ENCODE measurements around the gene CHKA.

Gene CHKA

DNA sequence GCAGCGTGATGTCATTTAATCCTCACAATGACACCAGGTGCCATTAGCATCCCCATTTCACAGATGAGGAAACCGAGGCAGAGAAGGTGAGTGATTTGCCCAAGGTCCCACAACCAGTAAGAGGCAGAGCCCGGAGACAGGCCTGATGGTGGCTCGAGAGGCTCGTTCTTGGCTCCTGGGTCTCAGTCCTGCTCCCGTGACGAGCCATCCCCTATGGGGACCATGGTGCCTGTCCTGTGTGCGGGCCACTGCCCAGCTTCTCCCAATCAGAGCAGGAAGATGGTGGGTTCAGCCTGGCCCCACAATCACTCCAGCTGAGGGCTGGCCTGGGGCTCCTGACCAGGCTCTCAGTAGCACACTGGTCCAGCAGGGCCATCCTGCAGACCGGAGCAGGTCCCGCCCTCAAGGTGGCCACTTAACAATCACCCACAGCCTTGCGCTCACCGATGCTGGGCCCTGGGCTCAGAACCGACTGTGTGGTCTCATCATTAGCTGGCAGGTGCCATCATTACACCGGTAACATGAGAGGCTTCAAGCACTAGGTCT is 107.5 kb downstream of the CHKA start:
- no peak overlapping the region for H3K4me3 ChIP-seq (ENCODE audit: insufficient read length, low read depth)
- no peaks in the 10 kb centered on the region for H3K27me3 ChIP-seq (ENCODE audit: insufficient read depth, insufficient read length)
- no peak for DNase-seq (ENCODE audit: low read depth, low spot score)
- TF ChIP-seq SUZ12 (IDR thresholded peaks at IDR 0.05; ENCODE audit: extremely low read depth, insufficient read depth, insufficient read length) (no peak), YY1 (IDR thresholded peaks at IDR 0.05; ENCODE audit: insufficient read depth, insufficient read length) (no peak), ZNF274 (IDR thresholded peaks at IDR 0.05; ENCODE audit: low read depth, low read length) (no peak)
- H3K9me3 ChIP-seq (ENCODE audit: insufficient read depth, low read length): no peaks in the 10 kb centered on the region
- no peaks in the 10 kb centered on the region for H3K36me3 ChIP-seq (ENCODE audit: insufficient read depth, insufficient read length, low read length)
- peaks cover 63% of the 10 kb centered on the region for H3K4me1 ChIP-seq (ENCODE audit: insufficient read depth, insufficient read length)
- H3K9ac ChIP-seq (ENCODE audit: insufficient read length, low read depth): peak overlapping the region; percentile 46

DNA sequence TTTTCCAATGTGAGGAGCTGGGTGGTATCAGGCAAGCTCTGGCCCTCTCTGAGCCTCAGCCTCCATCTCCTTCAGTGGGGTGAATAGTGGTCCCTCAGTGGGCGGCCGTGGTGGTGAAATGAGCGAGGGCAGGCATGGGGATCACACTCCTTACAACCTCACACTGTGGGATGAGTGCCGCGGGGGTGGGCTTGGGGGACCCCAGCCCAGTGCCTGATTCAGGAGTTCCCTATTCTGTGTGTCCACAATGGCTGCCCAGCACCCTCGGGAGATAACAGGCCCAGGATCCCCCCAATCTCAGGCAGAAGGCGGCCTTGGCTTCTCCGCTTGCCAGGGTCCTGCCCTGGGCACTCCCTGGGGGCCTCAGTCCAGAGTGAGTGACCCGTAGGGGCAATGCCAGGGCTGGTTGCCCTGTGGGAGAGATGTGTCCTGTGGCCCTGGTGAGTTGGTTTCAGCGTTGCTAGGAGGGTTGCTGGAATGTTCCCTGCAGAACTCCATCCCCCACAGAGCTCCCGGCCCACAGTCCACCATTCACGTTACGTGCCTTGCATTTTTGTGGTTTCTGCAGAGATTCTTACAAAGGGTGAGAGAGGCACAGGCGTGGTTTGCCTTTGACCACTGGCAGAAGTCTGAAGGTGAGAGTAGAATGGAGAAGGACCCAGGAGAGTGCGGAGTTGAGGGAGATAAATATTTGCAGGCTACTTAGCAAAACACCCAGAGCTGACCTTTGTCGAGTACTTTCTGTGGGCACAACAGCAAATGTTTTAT is 108.2 kb downstream of the CHKA start:
- H3K36me3 ChIP-seq (ENCODE audit: insufficient read depth, insufficient read length, low read length): no peaks in the 10 kb centered on the region
- H3K4me1 ChIP-seq (ENCODE audit: insufficient read depth, insufficient read length): peaks cover 60% of the 10 kb centered on the region
- no peaks in the 10 kb centered on the region for H3K27me3 ChIP-seq (ENCODE audit: insufficient read depth, insufficient read length)
- H3K4me3 ChIP-seq (ENCODE audit: insufficient read length, low read depth): no peak overlapping the region
- no peak for TF ChIP-seq YY1 (IDR thresholded peaks at IDR 0.05; ENCODE audit: insufficient read depth, insufficient read length)
- TF ChIP-seq ZNF274 (IDR thresholded peaks at IDR 0.05; ENCODE audit: low read depth, low read length): no peak
- no peak for TF ChIP-seq SUZ12 (IDR thresholded peaks at IDR 0.05; ENCODE audit: extremely low read depth, insufficient read depth, insufficient read length)
- peak overlapping the region; percentile 46 for H3K9ac ChIP-seq (ENCODE audit: insufficient read length, low read depth)
- H3K9me3 ChIP-seq (ENCODE audit: insufficient read depth, low read length): no peaks in the 10 kb centered on the region
- DNase-seq (ENCODE audit: low read depth, low spot score): peak; percentile 48

DNA sequence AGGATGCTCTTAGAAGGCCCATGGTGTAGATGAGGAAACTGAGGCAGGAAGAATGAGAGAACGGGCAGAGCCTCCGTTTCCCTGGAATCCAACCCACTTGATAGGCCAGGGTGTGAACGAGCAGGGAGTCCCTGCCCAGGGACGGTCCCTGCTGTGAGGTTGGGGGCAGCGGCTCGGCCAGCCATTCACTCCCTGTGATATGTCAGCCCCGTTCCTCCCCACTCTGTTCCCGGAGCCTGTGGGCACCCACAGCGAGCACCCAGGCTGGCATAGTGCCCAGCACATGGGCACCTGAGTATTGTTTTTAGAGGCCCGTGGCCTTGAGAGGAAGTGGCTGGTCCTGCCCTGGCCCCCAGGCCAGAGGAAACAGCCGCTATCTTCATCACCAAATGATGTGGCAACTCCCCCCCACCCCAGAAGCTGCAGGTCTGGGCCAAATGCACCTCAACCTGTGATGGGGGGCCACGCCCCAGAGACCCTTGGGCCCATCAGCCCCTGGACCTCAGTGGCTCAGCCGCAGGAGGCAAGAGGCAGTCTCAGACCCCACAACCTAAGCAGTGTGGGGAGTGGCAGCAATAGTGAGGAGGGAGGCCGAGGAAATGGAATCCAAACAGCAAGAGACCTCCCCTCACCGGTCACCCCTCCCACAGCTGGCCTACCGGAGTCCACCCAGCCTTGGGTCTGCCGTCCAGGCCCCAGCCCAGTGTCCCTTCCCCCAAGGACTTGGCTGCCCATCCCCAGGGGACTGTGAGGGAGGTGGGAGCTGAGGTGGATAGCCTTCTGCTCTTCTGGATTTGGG is 108.9 kb downstream of the CHKA start:
- H3K36me3 ChIP-seq (ENCODE audit: insufficient read depth, insufficient read length, low read length): no peaks in the 10 kb centered on the region
- H3K9me3 ChIP-seq (ENCODE audit: insufficient read depth, low read length): no peaks in the 10 kb centered on the region
- peaks cover 58% of the 10 kb centered on the region for H3K4me1 ChIP-seq (ENCODE audit: insufficient read depth, insufficient read length)
- DNase-seq (ENCODE audit: low read depth, low spot score): no peak
- H3K9ac ChIP-seq (ENCODE audit: insufficient read length, low read depth): peak overlapping the region; percentile 39
- H3K27me3 ChIP-seq (ENCODE audit: insufficient read depth, insufficient read length): no peaks in the 10 kb centered on the region
- TF ChIP-seq SUZ12 (IDR thresholded peaks at IDR 0.05; ENCODE audit: extremely low read depth, insufficient read depth, insufficient read length) (no peak), YY1 (IDR thresholded peaks at IDR 0.05; ENCODE audit: insufficient read depth, insufficient read length) (no peak), ZNF274 (IDR thresholded peaks at IDR 0.05; ENCODE audit: low read depth, low read length) (no peak)
- H3K4me3 ChIP-seq (ENCODE audit: insufficient read length, low read depth): no peak overlapping the region

DNA sequence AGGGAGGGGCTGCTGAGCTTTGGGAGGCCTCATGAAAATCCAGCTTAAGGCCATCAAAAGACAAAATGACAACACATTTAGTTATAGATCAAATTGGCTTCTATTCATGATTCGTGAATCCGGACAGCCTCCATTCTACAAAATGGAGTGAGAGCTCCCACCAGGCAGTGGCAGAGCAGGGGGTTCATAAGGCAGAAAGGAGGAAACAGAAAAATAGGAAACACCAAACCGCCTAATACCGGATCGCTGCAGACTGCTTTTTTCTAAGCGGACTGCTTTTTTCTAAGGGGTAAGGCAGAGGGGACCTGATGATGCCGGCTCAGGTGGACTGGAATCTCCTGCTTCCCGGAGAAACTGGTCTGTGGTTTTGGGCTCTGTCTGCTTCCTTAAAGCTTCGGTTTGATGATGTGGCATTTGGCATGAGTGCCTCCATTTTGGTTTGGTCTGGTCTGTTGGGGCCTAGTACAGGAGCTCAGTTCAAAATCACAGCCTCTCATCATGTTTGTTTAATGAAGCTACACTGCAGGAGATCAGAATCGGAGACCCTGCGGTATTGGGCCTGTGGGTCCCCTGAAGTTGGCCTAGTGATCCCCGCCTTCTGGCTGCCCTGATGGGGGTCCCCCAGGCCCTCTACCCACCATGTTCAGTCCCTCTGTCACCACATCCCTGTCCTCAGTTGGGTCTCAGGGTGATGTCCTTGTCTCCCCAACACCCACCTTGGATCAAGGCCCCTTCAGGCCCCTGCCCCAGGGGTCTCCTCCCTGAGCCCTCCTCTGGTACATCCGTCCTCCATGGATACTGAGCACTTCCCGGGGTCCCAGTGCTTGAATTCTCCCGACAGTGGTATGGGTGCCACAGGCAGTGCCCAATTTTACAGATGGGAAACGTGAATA is 109.9 kb downstream of the CHKA start:
- Histone ChIP-seq H3K4me1 (ENCODE audit: insufficient read depth, insufficient read length) (peaks cover 48% of the 10 kb centered on the region), H3K4me3 (ENCODE audit: insufficient read length, low read depth) (peak overlapping the region; percentile 35), H3K27me3 (ENCODE audit: insufficient read depth, insufficient read length) (no peaks in the 10 kb centered on the region), H3K9me3 (ENCODE audit: insufficient read depth, low read length) (no peaks in the 10 kb centered on the region), H3K36me3 (ENCODE audit: insufficient read depth, insufficient read length, low read length) (no peaks in the 10 kb centered on the region), H3K9ac (ENCODE audit: insufficient read length, low read depth) (peak overlapping the region; percentile 39)
- TF ChIP-seq SUZ12 (IDR thresholded peaks at IDR 0.05; ENCODE audit: extremely low read depth, insufficient read depth, insufficient read length): no peak
- TF ChIP-seq YY1 (IDR thresholded peaks at IDR 0.05; ENCODE audit: insufficient read depth, insufficient read length): no peak
- no peak for TF ChIP-seq ZNF274 (IDR thresholded peaks at IDR 0.05; ENCODE audit: low read depth, low read length)
- no peak for DNase-seq (ENCODE audit: low read depth, low spot score)

DNA sequence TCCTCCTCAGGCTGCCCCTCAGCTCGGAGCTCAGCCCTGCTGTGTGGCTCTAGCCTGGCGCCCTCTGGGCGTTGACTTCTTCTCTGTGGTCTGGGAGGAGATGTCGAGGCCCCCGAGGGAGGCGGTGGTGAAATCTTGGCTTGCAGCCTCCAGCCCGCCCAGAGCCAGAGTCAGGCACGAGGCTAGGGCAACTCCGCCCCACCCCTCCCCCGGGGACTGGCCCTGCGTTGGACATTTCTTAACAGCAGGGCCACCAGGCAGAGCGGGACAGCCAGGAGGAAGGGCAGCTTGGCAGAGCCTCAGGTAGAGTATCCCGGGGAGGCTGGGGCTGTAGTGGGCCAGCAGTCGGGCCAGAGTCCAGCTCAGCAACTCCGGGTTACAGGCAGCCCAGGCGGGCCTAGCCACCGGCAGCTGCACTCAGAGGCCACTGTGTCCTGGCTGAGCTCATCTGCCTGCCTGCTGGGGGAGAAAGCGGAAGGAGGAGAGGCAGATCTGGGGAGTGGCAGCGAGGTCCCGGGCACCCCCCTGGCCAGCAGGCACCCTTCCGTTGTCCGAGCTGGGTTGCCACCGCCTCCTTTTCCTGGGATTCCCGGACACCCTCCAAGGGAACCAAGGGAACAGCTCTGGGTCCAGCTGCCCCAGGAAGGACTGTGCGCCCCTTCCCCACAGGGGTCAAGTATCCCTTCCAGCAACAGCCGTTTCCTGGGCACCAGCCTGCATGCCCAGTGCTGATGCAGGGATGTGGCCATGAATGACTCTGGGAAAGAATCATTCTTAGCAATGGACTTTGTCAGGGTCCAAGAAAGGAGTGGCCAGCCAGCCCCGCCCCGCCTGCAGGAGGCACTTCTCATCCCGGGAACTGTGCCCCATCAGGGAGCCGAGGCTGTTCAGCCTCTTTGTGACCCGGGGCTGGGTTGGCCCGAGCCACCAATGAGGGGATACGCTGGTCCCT is 110.8 kb downstream of the CHKA start, which contains the start of gene ALDH3B1:
TSS of gene ALDH3B1 (plus strand) at position 238 of the 952 bp plus-strand sequence. CDS start 4,971 bp downstream, outside the sequence.
- Histone ChIP-seq H3K9ac (ENCODE audit: insufficient read length, low read depth) (peak within 1 kb of the TSS; percentile 89), H3K4me3 (ENCODE audit: insufficient read length, low read depth) (peak within 1 kb of the TSS; percentile 35), H3K9me3 (ENCODE audit: insufficient read depth, low read length) (no peaks in the 10 kb centered on the region), H3K4me1 (ENCODE audit: insufficient read depth, insufficient read length) (peaks cover 48% of the 10 kb centered on the region), H3K27me3 (ENCODE audit: insufficient read depth, insufficient read length) (no peaks in the 10 kb centered on the region), H3K36me3 (ENCODE audit: insufficient read depth, insufficient read length, low read length) (no peaks in the 10 kb centered on the region)
- DNase-seq (ENCODE audit: low read depth, low spot score): no peak
- no peak for TF ChIP-seq YY1 (IDR thresholded peaks at IDR 0.05; ENCODE audit: insufficient read depth, insufficient read length)
- no peak for TF ChIP-seq SUZ12 (IDR thresholded peaks at IDR 0.05; ENCODE audit: extremely low read depth, insufficient read depth, insufficient read length)
- no peak for TF ChIP-seq ZNF274 (IDR thresholded peaks at IDR 0.05; ENCODE audit: low read depth, low read length)
